Cardiac muscle cell (in vitro differentiated cells and primary cell): ENCODE results near the gene RTTN. TPM values are rescaled to one million over a fixed set of nuclear protein-coding genes. Genes with fewer than 3 reads are reported as not detected.

ENCODE experiments used
- DNase-seq, 2 donors: peaks; one replicate each; pipeline versions ENCODE4 v3.0.0 to v3.0.0-alpha.2; 2010 to 2017; ENCODE audit warnings: low read depth in 1 of 2, low spot score in 1 of 2
- H3K27ac ChIP-seq: fragments of 200-600 bp; sonication (generic); 2 replicates; pipeline ENCODE4 v1.5.1; 2016
- H3K27me3 ChIP-seq: fragments of 200-600 bp; sonication (generic); 2 replicates; pipeline ENCODE4 v1.6.0; 2016; ENCODE audit warnings: control low read depth
- H3K36me3 ChIP-seq: fragments of 200-600 bp; sonication (generic); 2 replicates; pipeline ENCODE4 v1.5.1; 2016; ENCODE audit warnings: control low read depth
- H3K4me1 ChIP-seq: fragments of 200-600 bp; sonication (generic); 2 replicates; pipeline ENCODE4 v1.8.1; 2017; ENCODE audit warnings: low read depth, mild to moderate bottlenecking, mixed run types
- H3K4me3 ChIP-seq: fragments of 200-600 bp; sonication (generic); 2 replicates; pipeline ENCODE4 v1.5.1; 2016; ENCODE audit warnings: mild to moderate bottlenecking
- H3K9me3 ChIP-seq: fragments of 200-600 bp; sonication (generic); 2 replicates; pipeline ENCODE4 v1.5.1; 2017; ENCODE audit warnings: low read depth, mild to moderate bottlenecking, control low read depth
- CTCF ChIP-seq: IDR thresholded peaks from 2 replicates; pipeline ENCODE4 v1.5.1; 2012; ENCODE audit warnings: low read depth, mild to moderate bottlenecking, low read length
- polyA plus RNA-seq: library from polyadenylated mRNA; unstranded; fragments of >200 nt; fragmentation: Nextera tagmentation; extraction: Ambion mirVana; gene quantifications from 2 replicates; pipeline ENCODE4 v1.2.1, GENCODE V29; 2016
- total RNA-seq: library from RNA; depleted of rRNA; stranded (reverse); fragments of >200 nt; gene quantifications from 2 replicates; pipeline ENCODE4 v1.2.3, GENCODE V29; 2016

The RTTN gene
- total and polyA plus RNA-seq, 2 experiments from 2014 or later = 4.7 to 21.7 TPM

- Histone ChIP-seq H3K9me3 (no peaks in the 10 kb centered on the region), H3K27me3 (no peaks in the 10 kb centered on the region), H3K36me3 (no peaks in the 10 kb centered on the region), H3K4me3 (no peak overlapping the region), H3K27ac (no peak overlapping the region), H3K4me1 (peaks cover 5% of the 10 kb centered on the region)
- TF ChIP-seq CTCF = no peak
- DNase-seq = peak in 1 of 2 donors; percentile 94
Observed at GRCh38 chr18:70044632-70045031, 160.9 kb downstream of the RTTN start.

GRCh38 chr18:70041459-70042050 is 163.9 kb downstream of the RTTN start:
- H3K4me3 ChIP-seq = no peak overlapping the region
- H3K36me3 ChIP-seq = no peaks in the 10 kb centered on the region
- no peak overlapping the region for H3K27ac ChIP-seq
- no peak for TF ChIP-seq CTCF
- H3K9me3 ChIP-seq = no peaks in the 10 kb centered on the region
- peaks cover 5% of the 10 kb centered on the region for H3K4me1 ChIP-seq
- peak in 1 of 2 donors; percentile 6 for DNase-seq
- H3K27me3 ChIP-seq = no peaks in the 10 kb centered on the region

GRCh38 chr18:70039186-70039585 is 166.3 kb downstream of the RTTN start:
- no peaks in the 10 kb centered on the region for H3K9me3 ChIP-seq
- H3K36me3 ChIP-seq = no peaks in the 10 kb centered on the region
- no peak for TF ChIP-seq CTCF
- H3K4me1 ChIP-seq = peaks cover 5% of the 10 kb centered on the region
- no peak overlapping the region for H3K4me3 ChIP-seq
- H3K27me3 ChIP-seq = no peaks in the 10 kb centered on the region
- H3K27ac ChIP-seq = no peak overlapping the region
- DNase-seq = no peak

GRCh38 chr18:70037431-70038061 is 167.9 kb downstream of the RTTN start:
- Histone ChIP-seq H3K4me1 (peaks cover 5% of the 10 kb centered on the region), H3K27ac (no peak overlapping the region), H3K27me3 (no peaks in the 10 kb centered on the region), H3K4me3 (no peak overlapping the region), H3K36me3 (no peaks in the 10 kb centered on the region), H3K9me3 (no peaks in the 10 kb centered on the region)
- DNase-seq = no peak
- no peak for TF ChIP-seq CTCF

GRCh38 chr18:70036771-70037347 is 168.6 kb downstream of the RTTN start:
- no peaks in the 10 kb centered on the region for H3K27me3 ChIP-seq
- H3K27ac ChIP-seq = no peak overlapping the region
- no peak for TF ChIP-seq CTCF
- H3K9me3 ChIP-seq = no peaks in the 10 kb centered on the region
- no peak for DNase-seq
- no peaks in the 10 kb centered on the region for H3K36me3 ChIP-seq
- H3K4me3 ChIP-seq = no peak overlapping the region
- H3K4me1 ChIP-seq = peaks cover 3% of the 10 kb centered on the region
